HG03354 (cell line): ENCODE data around the gene BICC1.
"Not testable (repeated sequence)": the region's sequence is repeated elsewhere in the genome, so short reads cannot be mapped to it uniquely, and the experiment has no call there.

Experiments
- ATAC-seq: cut with Tn5 transposase; IDR thresholded peaks from one replicate; pipeline ENCODE4 v1.9.1; 2021; ENCODE audit warnings: mild to moderate bottlenecking; ENCODE audit not compliant: unreplicated experiment, poor library complexity, severe bottlenecking

Gene BICC1

DNA sequence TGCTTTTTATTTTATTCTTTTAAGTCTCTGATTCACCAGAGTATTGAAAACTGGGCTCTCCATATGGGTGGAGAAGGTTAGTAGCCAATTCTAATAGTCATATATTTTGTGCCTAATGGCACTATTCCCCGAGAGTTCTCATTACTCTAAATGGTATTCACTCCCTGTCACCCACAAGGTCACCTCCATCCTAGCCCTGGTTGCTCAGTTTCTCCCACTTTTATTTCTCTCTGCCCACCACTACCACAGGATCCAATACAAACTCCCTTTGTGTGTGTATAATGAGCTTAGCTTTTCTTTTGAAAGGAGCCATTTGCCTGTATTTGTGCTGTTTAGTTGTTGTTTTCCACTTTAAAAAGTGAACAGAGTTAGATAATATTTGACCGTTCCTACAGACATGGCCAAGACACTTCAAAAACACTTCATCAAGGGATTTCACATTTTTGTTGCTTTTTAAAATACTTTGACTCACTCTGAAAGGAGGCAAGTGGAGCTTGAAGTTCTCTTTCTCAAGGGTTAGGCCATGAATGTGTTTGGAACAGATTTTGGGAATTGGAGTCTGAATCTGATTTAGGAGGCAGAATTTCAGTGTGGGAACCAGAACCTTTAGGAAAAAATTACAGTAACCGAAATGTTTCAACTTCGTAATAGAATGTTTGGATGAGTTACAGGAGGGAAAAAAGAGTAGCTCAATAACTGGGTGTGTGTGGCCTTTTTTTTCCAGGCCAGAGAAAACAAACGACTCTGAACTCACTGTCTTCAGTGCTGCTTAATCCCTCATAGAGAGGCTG lies 321.3 kb downstream of the BICC1 start:
- no peak for ATAC-seq

DNA sequence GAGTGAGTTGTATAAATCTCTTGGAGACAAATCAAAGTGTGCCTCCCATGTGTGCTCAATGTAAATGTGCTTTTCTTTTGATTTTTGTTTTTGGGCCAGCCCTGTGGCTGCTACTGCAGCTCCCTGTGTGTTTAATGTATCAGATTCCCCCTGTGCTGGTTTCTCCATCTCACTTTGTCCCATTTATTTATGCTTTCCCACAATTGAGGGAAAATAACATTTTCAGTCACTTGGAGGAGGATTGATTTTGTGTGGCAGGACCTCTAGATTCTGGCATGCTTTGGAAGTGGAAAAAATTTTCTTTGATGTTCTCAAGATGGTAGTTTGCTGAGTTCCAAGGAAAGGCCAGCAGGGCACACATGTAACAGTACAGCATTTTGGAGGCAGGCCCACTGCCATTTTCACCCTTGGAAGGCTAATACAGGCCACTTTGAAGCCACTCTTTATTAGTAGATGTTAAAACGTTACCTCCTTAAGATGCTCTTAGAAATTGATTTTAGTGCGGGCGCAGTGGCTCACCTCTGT lies 323.6 kb downstream of the BICC1 start:
- ATAC-seq: no peak

- no peak for ATAC-seq
These were observed 324.4 kb downstream of the BICC1 start for GRCh38 chr10:58836991-58837575.

GRCh38 chr10:58837826-58838225 lies 325.2 kb downstream of the BICC1 start:
- ATAC-seq: no peak

GRCh38 chr10:58838561-58839208 lies 326.0 kb downstream of the BICC1 start:
- no peak for ATAC-seq

DNA sequence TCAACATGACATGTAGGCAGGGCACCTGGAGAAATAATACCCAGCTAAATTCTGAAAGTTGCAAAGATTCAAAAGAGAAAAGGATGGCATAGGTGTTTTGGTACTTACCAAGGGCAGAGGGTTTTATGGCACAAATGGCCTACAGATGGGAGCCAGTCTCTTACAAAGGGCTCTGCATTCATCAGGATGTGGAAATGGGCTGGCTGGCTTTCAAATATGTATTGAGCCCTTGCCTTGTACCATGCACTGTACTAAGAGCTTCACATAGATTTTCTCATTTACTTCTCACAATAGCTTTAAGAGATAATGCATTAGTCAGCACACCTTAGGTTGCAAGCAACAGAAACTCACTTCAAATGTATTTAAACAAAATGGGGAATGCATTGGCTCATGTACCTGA lies 327.1 kb downstream of the BICC1 start:
- no peak for ATAC-seq

GRCh38 chr10:58840840-58841435 lies 328.3 kb downstream of the BICC1 start:
- no peak for ATAC-seq

GRCh38 chr10:58842860-58843376 lies 330.2 kb downstream of the BICC1 start:
- no peak for ATAC-seq

- no peak for ATAC-seq
These were observed 331.1 kb downstream of the BICC1 start for GRCh38 chr10:58843760-58844159.

DNA sequence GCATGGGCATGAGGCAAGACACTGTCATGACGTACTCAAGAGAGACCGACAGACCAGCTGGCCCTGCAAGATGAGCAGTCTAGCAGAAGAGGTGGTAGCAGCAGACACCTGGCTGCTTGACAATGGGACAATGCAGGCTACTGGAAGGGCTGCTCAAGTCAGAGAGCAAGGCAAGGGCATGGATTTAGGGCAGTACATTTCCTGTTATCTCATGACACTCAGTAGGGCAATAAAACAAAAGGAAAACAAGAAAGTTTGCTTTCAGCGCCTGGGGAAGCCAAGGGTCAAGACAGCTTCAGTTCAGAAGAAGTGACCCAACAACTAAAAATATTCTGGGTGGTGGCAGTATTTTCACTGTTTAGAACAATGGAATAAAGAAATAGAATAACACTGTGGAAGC lies 332.0 kb downstream of the BICC1 start:
- ATAC-seq: no peak

DNA sequence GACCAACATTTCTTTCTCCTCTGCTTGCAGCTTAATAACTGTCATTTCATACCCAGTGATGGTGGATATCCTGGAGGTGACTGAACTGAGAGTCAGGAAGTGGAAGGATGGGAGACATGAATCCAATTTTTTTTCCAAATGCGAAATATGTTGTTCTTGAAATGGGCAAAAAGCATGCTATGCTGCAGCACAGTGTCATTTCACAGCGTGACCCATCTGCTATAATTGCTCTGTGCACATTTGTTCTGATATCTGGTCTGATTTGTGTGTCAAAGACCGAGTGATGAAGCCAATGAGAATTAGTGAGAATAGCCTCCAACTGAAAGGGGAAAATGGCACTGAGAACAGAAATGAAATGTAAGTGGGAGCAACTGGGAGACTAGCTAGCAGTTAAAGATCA lies 334.2 kb downstream of the BICC1 start:
- ATAC-seq: no peak

DNA sequence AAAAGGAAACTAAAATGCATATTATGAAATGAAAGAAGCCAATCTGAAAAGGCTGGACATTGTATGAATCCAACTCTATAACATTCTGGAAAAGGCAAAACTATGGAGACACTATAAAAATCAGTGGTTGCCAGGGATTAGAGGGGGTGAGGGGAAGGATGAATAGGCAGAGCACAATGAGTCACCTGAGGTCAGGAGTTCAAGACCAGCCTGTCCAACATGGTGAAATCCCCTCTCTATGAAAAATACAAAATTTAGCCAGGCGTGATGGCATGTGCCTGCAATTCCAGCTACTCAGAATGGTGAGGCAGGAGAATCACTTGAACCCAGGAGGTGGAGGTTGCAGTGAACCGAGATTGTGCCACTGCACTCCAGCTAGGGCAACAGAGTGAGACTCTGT lies 338.9 kb downstream of the BICC1 start:
- ATAC-seq: no peak

GRCh38 chr10:58853668-58854067 lies 341.0 kb downstream of the BICC1 start:
- ATAC-seq: no peak

GRCh38 chr10:58854811-58855210 lies 342.1 kb downstream of the BICC1 start:
- no peak for ATAC-seq

GRCh38 chr10:58856508-58857240 lies 344.0 kb downstream of the BICC1 start:
- ATAC-seq: no peak

GRCh38 chr10:58857251-58857805 lies 344.7 kb downstream of the BICC1 start:
- ATAC-seq: no peak

GRCh38 chr10:58858123-58858522 lies 345.5 kb downstream of the BICC1 start:
- not testable (repeated sequence) for ATAC-seq

GRCh38 chr10:58859526-58859925 lies 346.9 kb downstream of the BICC1 start:
- ATAC-seq: no peak

- ATAC-seq: peak; percentile 74
These were observed 355.0 kb downstream of the BICC1 start for GRCh38 chr10:58867683-58868082.
